Stimulated activated CD4-positive, alpha-beta T cell treated with anti-CD3 and anti-CD28 coated beads, Interleukin-15, amount 100 ng/mL, for 48 hours (primary cell): ENCODE data around the gene KRTAP10-1.
"Not testable (repeated sequence)": the region's sequence is repeated elsewhere in the genome, so short reads cannot be mapped to it uniquely, and the experiment has no call there.

Source experiments
- DNase-seq, 2 donors: peaks; one replicate each; pipeline ENCODE4 v3.0.0-alpha.2; 2020; ENCODE audit warnings: low read depth in 2 of 2

KRTAP10-1 gene, protein sequence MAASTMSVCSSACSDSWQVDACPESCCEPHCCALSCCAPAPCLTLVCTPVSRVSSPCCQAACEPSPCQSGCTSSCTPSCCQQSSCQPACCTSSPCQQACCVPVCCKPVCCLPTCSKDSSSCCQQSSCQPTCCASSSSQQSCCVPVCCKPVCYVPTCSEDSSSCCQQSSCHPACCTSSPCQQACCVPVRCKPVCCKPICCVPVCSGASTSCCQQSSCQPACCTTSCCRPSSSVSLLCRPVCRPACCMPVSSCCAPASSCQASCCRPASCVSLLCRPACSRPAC

DNA sequence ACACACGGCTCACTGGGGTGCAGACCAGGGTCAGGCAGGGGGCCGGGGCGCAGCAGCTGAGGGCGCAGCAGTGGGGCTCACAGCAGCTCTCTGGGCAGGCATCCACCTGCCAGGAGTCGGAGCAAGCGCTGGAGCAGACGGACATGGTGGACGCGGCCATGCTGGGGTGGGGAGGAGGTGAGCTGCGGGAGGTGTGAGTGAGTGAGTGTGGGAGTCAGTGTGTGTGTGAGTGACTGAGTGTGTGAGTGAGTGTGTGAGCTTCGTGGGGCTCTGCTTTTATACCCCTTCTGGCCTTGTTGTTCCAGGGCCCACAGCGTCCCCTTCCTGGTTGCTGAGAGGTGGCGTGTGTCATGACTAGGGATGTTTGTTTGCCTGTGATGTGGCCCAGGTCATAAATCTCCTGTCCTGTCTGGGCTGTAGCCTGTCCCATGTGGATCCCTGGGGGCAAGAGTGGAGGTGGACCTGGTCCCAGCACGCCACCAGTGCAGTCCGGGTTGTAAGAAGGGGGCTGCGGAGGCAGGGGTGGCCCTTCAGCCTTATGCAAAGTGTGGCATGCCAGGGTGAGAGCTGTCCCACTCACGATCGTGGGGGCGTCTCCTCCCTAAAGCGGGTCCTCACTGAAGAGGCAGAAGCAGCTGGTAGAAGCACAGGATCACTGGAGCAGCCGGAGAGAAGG is at the start of gene KRTAP10-1:
Gene KRTAP10-1 (minus strand): TSS at position 205 of the 676 bp plus-strand sequence. CDS start 45 bp downstream, at position 160.
- DNase-seq: no peak

GRCh38 chr21:44589094-44589493 is 49.1 kb upstream of the KRTAP10-1 start:
- no peak for DNase-seq

- no peak for DNase-seq
These were observed 45.9 kb upstream of the KRTAP10-1 start for GRCh38 chr21:44585892-44586291.

- no peak for DNase-seq
These were observed 43.8 kb upstream of the KRTAP10-1 start for GRCh38 chr21:44583800-44584147.

DNA sequence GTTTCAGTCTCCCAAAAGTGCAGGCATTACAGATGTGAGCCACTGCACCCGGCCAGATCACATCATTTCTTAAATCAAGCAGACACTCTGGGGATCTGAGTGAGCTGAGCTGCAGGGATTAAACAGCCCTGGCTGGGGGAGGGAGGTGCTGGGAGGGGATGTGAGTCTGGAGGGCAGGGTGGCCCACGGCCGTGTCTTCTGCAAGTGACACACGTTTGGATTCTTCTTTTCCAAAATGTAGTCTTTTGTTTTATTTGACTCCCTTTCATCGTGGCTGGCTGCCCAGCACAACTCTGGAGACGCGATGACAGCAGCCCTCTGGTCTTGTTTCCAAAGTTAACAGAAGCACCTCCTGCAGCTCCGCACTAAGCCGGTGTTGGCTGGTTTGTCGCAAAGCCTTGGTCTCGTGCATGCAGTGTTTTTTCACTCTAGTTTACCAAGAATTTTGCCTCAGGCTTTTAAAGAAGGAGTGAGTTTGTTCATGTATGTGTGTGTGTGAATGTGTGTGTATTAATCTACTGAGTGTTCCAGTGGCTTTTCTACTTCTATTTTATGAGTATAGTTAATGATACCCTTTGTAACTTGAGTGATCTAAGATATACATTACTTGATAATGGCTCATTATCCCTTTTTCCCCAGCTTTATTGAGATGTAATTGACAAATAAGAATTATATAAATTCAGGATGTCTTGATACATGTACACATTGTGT is 43.2 kb upstream of the KRTAP10-1 start:
- DNase-seq: no peak

DNA sequence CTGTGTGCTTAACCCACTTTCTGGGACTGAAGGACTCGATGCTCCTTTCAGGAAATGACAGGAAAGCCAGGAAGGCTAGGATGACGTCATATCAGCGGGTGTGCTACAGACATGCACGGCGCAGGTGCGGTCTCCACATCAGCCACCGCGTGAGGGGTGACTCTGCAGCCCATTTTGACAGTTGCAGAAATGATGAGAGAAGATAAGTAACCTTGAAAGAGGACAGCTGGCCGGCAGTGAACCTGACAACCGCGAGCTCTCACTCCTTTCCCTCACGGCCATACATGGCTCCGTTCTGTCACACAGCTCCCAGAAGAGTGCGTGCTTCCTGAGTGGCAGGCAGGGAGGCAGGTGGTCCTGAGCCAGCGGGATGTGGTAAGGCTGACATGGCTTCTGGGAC is 42.1 kb upstream of the KRTAP10-1 start:
- DNase-seq: no peak

GRCh38 chr21:44581158-44581557 is 41.2 kb upstream of the KRTAP10-1 start:
- no peak for DNase-seq

- not testable (repeated sequence) for DNase-seq
These were observed 40.3 kb upstream of the KRTAP10-1 start, which contains the start of gene KRTAP10-5 for GRCh38 chr21:44580231-44580821. KRTAP10-5 (minus strand) TSS chr21:44580604; CDS start chr21:44580578, 26 bp downstream.

DNA sequence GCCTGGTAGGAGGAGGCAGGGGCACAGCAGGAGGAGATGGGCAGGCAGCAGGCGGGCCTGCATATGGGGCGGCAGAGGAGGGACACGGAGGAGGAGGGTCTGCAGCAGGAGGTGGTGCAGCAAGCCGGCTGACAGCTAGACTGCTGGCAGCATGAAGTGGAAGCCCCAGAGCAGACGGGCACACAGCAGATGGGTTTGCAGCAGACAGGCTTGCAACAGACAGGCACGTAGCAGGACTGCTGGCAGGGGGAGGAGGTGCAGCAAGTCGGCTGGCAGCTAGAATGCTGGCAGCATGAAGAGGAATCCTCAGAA is 39.8 kb upstream of the KRTAP10-1 start:
- DNase-seq: no peak

- DNase-seq: no peak
These were observed 39.2 kb upstream of the KRTAP10-1 start for GRCh38 chr21:44579056-44579832.

GRCh38 chr21:44578371-44579055 is 38.5 kb upstream of the KRTAP10-1 start:
- no peak for DNase-seq

- no peak for DNase-seq
These were observed 36.0 kb upstream of the KRTAP10-1 start for GRCh38 chr21:44576025-44576420.

GRCh38 chr21:44575307-44576024 is 35.5 kb upstream of the KRTAP10-1 start:
- no peak for DNase-seq

- DNase-seq: no peak
These were observed 34.7 kb upstream of the KRTAP10-1 start for GRCh38 chr21:44574457-44575306.

DNA sequence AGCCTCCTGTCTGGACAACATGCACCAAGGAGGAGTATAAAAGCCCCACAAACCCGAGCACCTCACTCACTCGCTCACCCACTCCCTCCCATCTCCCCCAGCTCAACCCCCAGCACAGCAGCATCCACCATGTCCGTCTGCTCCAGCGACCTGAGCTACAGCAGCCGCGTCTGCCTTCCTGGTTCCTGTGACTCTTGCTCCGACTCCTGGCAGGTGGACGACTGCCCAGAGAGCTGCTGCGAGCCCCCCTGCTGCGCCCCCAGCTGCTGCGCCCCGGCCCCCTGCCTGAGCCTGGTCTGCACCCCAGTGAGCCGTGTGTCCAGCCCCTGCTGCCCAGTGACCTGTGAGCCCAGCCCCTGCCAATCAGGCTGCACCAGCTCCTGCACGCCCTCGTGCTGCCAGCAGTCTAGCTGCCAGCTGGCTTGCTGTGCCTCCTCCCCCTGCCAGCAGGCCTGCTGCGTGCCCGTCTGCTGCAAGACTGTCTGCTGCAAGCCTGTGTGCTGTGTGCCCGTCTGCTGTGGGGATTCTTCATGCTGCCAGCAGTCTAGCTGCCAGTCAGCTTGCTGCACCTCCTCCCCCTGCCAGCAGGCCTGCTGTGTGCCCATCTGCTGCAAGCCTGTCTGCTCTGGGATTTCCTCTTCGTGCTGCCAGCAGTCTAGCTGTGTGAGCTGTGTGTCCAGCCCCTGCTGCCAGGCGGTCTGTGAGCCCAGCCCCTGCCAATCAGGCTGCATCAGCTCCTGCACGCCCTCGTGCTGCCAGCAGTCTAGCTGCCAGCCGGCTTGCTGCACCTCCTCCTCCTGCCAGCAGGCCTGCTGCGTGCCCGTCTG is 33.8 kb upstream of the KRTAP10-1 start, which contains the start of gene KRTAP10-4:
Gene KRTAP10-4 (plus strand): TSS at position 100 of the 827 bp plus-strand sequence. CDS start 30 bp downstream, at position 130.
- DNase-seq: not testable (repeated sequence)

GRCh38 chr21:44572959-44573583 is 33.1 kb upstream of the KRTAP10-1 start:
- no peak for DNase-seq

DNA sequence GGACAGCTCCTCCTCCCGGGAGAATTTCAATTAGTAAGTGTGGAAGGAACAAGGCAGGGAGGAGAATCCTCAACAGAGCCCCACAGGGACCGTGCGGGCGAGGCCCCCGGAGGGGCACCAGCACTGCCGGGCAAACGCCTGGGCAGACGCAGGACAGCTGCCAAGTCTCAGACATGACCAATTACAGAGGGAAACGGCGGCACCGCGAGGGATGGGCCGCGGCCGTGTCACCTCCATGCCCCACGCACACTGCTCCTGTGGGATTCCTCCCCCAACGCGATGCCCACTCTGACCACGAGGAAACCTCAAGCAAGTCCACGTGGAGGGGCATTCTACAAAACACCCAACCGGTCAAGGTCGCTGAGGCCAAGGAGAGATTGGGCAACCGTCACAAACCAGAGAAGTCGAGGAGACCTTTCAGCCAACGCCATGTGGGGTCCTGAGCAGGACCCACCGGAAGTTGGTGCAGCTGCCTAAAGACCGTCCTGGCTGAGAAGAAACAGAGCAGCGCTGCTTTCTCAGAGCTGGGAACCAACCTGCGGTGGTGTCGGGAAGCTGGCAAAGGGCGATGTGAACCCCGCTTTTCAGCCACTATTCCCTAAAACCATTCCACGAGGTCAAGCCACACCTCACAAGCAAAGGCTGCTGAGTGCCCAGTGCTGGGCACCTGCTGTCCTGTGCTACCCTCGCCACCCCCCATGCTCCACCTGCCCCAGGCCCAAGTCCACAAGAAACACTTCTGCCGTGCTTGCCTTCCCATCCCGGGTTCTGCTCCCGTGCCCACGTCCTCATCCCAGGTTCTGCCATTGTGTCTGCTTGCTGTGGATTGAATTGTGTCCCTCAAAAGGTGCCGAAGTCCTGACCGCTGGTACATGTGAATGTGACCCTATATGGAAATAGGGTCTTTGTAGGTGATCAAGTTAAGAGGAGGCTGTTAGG is 32.1 kb upstream of the KRTAP10-1 start:
- no peak for DNase-seq
